ENCODE data around the gene TRPT1.
"Not testable (repeated sequence)": the region's sequence is repeated elsewhere in the genome, so short reads cannot be mapped to it uniquely, and the experiment has no call there.

Gene TRPT1

GRCh38 chr11:64258946-64259532, 33.1 kb upstream of the TRPT1 start:
- no peak for DNase-seq

DNA sequence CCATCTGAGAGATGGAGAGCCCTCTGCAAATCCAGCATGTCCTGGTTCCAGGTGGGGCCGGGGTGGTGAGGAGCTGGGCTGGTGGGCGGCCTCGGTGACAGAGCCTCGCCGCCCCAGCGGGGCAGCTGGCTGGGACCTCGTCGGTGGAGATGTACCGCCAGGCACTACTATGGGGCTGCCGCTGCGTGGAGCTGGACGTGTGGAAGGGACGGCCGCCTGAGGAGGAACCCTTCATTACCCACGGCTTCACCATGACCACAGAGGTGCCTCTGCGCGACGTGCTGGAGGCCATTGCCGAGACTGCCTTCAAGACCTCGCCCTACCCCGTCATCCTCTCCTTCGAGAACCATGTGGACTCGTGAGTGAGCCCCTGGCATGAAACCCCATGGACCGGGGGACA, 32.4 kb upstream of the TRPT1 start:
- DNase-seq: no peak

GRCh38 chr11:64256300-64256699, 30.3 kb upstream of the TRPT1 start:
- DNase-seq: no peak

GRCh38 chr11:64255135-64256128, 29.4 kb upstream of the TRPT1 start:
- no peak for DNase-seq

DNA sequence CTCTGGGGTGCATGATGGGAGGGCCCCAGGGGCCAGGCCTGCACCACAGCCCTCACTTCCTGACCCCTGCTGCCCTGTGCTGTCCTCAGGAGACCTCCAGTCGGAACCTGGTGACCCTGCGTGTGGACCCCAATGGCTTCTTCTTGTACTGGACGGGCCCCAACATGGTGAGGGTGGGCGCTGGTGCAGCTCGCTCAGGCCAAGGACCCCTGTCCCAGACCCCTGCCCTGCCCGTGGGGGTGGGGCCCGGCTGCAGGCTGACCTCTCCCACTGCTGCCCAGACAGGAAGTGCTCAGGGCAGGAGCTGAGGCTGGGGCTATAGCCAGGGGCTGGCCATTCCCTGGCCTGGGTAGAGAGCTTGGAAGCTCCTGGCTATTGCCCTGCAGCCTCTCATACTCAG, 28.3 kb upstream of the TRPT1 start:
- DNase-seq: no peak

DNA sequence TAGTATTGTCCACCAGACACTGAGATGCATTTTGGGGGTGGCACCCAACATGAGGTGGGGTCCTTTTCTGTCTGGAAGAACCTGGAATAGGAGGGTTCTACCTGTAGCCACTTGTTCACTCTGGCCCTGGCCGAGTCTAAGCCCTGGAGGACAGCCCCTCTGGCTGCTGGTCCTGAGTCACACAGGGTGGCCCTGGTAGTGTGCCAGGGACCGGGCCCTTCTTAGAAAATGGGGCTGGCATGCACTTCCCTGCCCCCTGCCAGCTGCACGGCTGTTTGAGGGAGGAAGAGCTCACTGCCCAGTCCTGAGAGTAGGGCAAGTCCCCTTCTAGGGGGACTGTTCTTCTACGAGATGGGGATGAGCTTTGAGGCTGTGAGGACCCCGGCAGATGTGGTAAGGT, 27.5 kb upstream of the TRPT1 start:
- DNase-seq: peak in 41 of 58 donors; percentile 17 to 82 (median 44)

- DNase-seq: no peak
Measured at GRCh38 chr11:64253043-64253442, 27.1 kb upstream of the TRPT1 start.

DNA sequence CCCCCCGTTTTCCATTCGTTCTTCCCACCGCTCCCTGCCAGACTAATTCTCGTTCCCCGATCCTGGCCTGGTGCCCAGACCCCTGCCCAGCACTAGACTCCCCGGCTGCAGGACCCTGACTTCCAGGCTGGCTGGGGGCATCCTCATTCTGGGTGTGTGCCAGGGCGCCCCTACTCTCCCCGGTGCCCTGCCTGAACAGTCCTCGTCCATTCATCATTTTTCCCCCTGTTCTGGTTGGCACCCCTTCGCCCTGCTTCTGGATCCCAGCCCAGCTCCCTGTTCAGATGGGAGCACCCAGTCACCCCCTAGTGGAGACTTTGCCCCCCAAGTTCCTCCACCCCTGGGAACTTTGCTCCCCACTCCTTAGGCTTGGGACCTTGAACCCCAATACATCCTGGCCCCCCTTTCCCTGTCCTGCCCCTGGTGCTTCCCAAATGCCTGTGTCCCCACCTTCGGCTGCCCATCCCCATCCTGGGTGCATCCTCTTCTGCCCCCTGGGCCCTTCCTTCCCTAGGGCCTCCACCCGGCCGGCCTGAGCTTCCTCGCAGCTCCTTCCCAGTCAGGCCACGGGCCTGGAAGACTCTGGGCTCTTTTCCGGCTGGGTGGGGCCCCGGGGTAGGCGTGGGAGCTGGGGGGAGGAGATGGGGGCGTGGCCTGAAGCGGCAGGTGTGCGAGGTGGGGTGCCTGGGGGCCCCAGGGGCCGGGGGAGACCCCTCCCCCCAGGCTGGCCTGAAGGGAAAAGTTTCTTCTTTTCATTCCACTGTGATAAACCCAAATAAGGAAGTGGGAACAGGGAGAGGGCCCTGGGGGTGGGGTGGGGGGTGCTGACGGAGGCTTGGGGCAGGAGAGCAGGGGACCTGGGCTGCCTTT, 26.3 kb upstream of the TRPT1 start:
- peak in 3 of 58 donors; percentile 9 to 41 (median 21) for DNase-seq

- no peak for DNase-seq
Measured at GRCh38 chr11:64251753-64252002, 25.7 kb upstream of the TRPT1 start.

- peak in 29 of 58 donors; percentile 17 to 66 (median 38) for DNase-seq
Measured at GRCh38 chr11:64251016-64251752, 25.2 kb upstream of the TRPT1 start, which contains the start of gene PLCB3. Gene PLCB3 (plus strand): TSS chr11:64251530. CDS start chr11:64251650, 120 bp downstream.

DNA sequence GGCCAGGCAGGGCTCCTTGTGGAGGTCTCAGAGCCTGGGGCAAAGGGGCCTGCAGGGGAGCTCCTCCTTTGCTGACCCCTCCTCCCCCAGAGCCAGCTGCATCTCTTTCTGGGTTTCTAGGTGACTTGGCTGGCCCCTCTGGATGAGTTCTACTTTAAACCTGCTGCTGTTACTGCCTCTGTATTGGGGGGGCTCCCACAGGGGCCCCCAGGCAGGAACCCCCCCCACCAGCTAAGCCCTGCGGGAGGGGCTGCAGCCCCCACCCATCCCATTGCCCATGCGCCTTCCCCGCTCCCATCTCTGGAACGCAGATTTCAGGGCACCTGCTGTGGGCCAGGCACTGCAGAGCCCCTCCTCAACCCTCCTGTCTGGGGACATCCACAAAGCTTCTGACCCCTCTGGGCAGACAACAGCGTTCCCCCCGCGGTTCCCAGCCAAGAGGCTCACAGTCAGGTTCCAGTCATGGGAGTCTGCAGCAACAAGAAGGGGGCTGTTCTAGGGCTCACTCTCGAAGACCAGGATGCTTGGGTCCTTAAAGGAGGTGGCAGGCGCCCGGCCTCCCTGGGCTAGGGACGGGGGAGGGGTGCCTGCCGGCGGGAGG, 24.5 kb upstream of the TRPT1 start:
- no peak for DNase-seq

GRCh38 chr11:64249563-64250414, 23.8 kb upstream of the TRPT1 start:
- DNase-seq: no peak

GRCh38 chr11:64249038-64249437, 23.1 kb upstream of the TRPT1 start:
- DNase-seq: no peak

GRCh38 chr11:64248578-64248977, 22.6 kb upstream of the TRPT1 start:
- no peak for DNase-seq

DNA sequence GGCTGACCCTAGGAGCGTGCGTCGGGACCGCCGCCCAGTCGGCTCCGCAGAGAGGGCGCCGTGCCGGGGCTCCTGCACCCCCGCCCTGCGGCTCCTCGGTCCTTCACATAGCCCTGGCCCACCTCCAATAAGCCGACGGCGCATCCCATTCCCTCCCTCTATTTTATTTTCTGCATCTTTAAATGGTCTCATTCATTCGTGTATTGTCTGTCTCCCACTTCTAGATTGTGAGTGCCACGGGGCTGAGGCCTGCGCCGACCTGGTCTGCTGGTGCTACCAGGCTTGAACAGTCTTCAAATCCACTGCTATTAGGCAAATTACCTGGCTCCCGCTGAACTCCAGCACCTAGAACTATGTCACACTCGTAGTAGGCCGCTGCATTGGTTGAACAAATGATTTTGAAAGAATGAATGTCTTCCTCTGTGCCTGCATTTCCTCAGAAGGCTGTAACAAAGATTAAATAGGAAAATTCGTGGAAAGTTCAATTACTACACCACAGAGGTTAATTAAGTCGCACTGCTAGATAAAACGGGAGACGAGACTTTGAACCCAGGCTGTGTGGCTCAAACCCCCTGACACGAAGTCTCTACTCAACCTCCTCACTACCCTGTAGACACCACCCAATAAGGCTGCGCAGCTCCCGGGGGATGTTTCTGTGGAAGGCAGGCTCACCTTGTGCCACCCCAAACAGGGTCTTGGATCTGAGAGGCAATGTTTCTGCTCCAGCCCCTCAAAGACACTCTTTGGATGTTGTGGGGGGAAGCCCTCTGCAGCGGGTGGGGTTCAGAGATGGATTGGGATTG, 21.9 kb upstream of the TRPT1 start:
- peak in 1 of 58 donors; percentile 76 for DNase-seq

DNA sequence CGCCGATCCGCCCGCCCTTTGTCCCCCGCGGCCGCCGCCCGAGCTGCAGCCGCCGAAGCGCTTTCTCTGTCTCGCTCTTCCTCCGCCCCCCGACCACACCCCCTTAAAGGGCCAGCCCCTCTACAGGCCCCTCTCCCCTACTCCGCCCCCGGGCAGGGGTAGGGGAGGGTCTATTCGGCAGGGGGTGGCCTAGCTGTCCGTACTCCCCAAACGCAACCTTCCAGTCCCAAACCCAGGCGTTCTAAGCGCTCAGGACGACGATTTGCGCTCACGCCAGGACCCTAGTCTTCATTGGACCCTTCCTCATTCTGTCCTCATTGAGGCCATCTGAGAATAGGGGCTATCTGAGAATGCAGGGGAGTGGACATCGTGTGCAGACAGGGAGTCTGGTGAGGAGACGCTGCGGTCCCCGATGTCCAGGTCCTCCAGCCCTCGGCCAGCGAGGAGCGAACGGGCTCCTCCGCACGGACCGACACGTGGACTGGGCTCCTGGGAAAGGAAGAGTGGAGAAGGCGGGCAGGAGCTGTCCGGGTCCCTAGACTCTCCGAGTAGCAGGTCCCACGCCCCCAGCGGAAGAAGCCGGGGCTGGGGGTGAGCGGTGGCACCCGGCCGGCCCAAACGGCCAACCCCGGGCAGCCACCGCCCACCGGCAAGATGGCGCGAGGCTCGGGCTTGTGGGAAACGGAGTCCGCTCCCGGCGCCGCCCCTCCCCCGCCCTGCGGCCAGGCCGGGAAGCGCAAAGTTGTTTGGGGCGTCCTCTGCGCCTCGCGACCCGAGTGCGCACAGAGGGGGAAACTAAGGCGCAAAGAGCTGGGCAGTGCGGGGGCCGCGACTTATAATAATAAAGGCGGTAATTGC, 21.1 kb upstream of the TRPT1 start, which contains the start of gene PPP1R14B:
PPP1R14B (minus strand) TSS at position 73 of the 858 bp plus-strand sequence. CDS start 270 bp downstream, outside the sequence.
- peak in 57 of 58 donors; percentile 37 to 90 (median 78) for DNase-seq

GRCh38 chr11:64246621-64246870, 20.6 kb upstream of the TRPT1 start:
- not testable (repeated sequence) for DNase-seq

All from anterior cingulate cortex (tissue), 58 donors.